Islet of Langerhans (tissue), 1 donor: ENCODE results near the gene HOXD10.

Experiments
- FAIRE-seq: peaks from one replicate; lab custom pipeline; 2011; peaks lifted over from hg19 to GRCh38; lab: Jason Lieb, UNC

The HOXD10 gene

GRCh38 chr2:176152350-176153181, 36.0 kb downstream of the HOXD10 start:
- no peak for FAIRE-seq

GRCh38 chr2:176154576-176155252, 38.1 kb downstream of the HOXD10 start:
- FAIRE-seq = no peak

GRCh38 chr2:176155356-176156044, 38.9 kb downstream of the HOXD10 start:
- FAIRE-seq = no peak

GRCh38 chr2:176156301-176156806, 39.8 kb downstream of the HOXD10 start:
- FAIRE-seq = no peak

- FAIRE-seq = no peak
These were observed 40.4 kb downstream of the HOXD10 start, which contains the start of gene HOXD3 for GRCh38 chr2:176156807-176157498. Gene HOXD3, plus strand, starts transcription at chr2:176157307. Its CDS starts 11,808 bp downstream, at chr2:176169115.

GRCh38 chr2:176157499-176158185, 41.1 kb downstream of the HOXD10 start:
- FAIRE-seq = no peak

- no peak for FAIRE-seq
These were observed 41.6 kb downstream of the HOXD10 start for GRCh38 chr2:176158186-176158591.

- no peak for FAIRE-seq
These were observed 42.5 kb downstream of the HOXD10 start for GRCh38 chr2:176158855-176159662.

- no peak for FAIRE-seq
These were observed 43.2 kb downstream of the HOXD10 start for GRCh38 chr2:176159663-176160250.

- FAIRE-seq = no peak
These were observed 43.8 kb downstream of the HOXD10 start for GRCh38 chr2:176160251-176160985.

GRCh38 chr2:176160986-176161824, 44.6 kb downstream of the HOXD10 start:
- no peak for FAIRE-seq

GRCh38 chr2:176161825-176162626, 45.4 kb downstream of the HOXD10 start:
- FAIRE-seq = no peak

- FAIRE-seq = no peak
These were observed 46.5 kb downstream of the HOXD10 start for GRCh38 chr2:176162911-176163671.

GRCh38 chr2:176163672-176164056, 47.1 kb downstream of the HOXD10 start:
- FAIRE-seq = no peak

- FAIRE-seq = no peak
These were observed 47.6 kb downstream of the HOXD10 start for GRCh38 chr2:176164201-176164600.

- no peak for FAIRE-seq
These were observed 48.2 kb downstream of the HOXD10 start for GRCh38 chr2:176164611-176165369.
